Activated CD4-positive, alpha-beta memory T cell treated with anti-CD3 and anti-CD28 coated beads for 36 hours (primary cell): ENCODE results near the gene CD83. TPM values are rescaled to one million over a fixed set of nuclear protein-coding genes. Genes with fewer than 3 reads are reported as not detected.

Source experiments
- CTCF ChIA-PET: fragments of 350-600 bp; sonication (Branson Sonifier 250); formaldehyde crosslinking; loops from one replicate; lab custom pipeline; 2021; ENCODE audit warnings: antibody characterized with exemption, inconsistent platforms; lab: Charles Lee
- POLR2A ChIA-PET: fragments of 350-600 bp; sonication (Branson Sonifier 250); formaldehyde crosslinking; loops from one replicate; lab custom pipeline; 2021; ENCODE audit warnings: antibody characterized with exemption; lab: Charles Lee
- DNase-seq: peaks from one replicate; pipeline ENCODE4 v3.0.0-alpha.2; 2020
- H3K27ac Mint-ChIP-seq: one replicate; pipeline ENCODE4 v1.8.0; 2021; ENCODE audit warnings: mixed read lengths
- H3K27me3 Mint-ChIP-seq: one replicate; pipeline ENCODE4 v1.8.0; 2021; ENCODE audit warnings: mixed read lengths
- H3K36me3 Mint-ChIP-seq: one replicate; pipeline ENCODE4 v1.8.0; 2021; ENCODE audit warnings: mixed read lengths
- H3K4me1 Mint-ChIP-seq: one replicate; pipeline ENCODE4 v1.8.0; 2021; ENCODE audit warnings: low read depth, mixed read lengths
- H3K4me3 Mint-ChIP-seq: one replicate; pipeline ENCODE4 v1.8.0; 2021; ENCODE audit warnings: mild to moderate bottlenecking, mixed read lengths
- H3K9me3 Mint-ChIP-seq: one replicate; pipeline ENCODE4 v1.8.0; 2021; ENCODE audit warnings: mixed read lengths
- intact Hi-C: fragments of 100-400 bp; cut with micrococcal nuclease; formaldehyde crosslinking; loops from one replicate; pipeline ENCODE4 v1.15.1; 2023
- total RNA-seq, 2 experiments: library from RNA; stranded (reverse); gene quantifications; one replicate each; pipeline ENCODE4 v1.2.3, GENCODE V29; 2021

CD83 gene
- total RNA-seq, 2 experiments from 2014 or later: 21.8 to 23.0 TPM

DNA sequence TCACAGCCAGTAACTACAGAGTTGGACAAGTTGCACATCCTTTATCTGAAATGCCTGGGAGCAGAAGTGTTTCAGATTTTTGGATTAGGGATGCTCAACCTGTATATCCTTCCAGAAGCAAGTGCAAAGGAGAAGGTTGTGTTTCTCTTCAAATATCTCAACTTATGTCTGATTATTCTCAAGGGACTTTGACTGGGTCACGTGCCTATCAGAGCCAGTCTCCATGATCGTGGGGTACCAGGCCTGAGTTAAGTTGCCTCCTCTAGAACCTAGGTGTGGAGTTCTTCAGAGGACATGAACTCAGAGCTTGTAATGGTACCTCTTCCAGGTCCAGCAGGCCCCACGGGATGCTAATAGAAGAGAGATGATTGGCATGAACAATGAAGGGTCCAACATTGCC is 7.8 kb downstream of the CD83 start:
- ChIA-PET POLR2A (interaction anchor here (1.7 kb wide), 1 partner anchor 16 kb away, joined by 4 read pairs; no protein-coding TSS in a partner anchor), CTCF (interaction anchor here (0.6 to 2.3 kb wide), 4 partner anchors 20 to 309 kb away, joined by 3 to 8 read pairs (median 4); no protein-coding TSS in a partner anchor)
- no peak for DNase-seq
- Mint-ChIP-seq H3K4me1 (peaks cover 69% of the 10 kb centered on the region), H3K4me3 (no peak overlapping the region), H3K27me3 (no peaks in the 10 kb centered on the region), H3K36me3 (peaks cover 45% of the 10 kb centered on the region), H3K27ac (no peak overlapping the region), H3K9me3 (no peaks in the 10 kb centered on the region)
- intact Hi-C loops: loop anchor here (10.0 kb wide), 1 partner anchor 331 kb away; no protein-coding TSS in a partner anchor

- POLR2A ChIA-PET: interaction anchor here (1.7 kb wide), 1 partner anchor 17 kb away, joined by 4 read pairs; no protein-coding TSS in a partner anchor
- peaks cover 43% of the 10 kb centered on the region for H3K36me3 Mint-ChIP-seq
- DNase-seq: no peak
- peaks cover 61% of the 10 kb centered on the region for H3K4me1 Mint-ChIP-seq
- intact Hi-C loops: loop anchor here (10.0 kb wide), 1 partner anchor 331 kb away; no protein-coding TSS in a partner anchor
- H3K27me3 Mint-ChIP-seq: no peaks in the 10 kb centered on the region
- H3K4me3 Mint-ChIP-seq: no peak overlapping the region
- H3K9me3 Mint-ChIP-seq: no peaks in the 10 kb centered on the region
- no peak overlapping the region for H3K27ac Mint-ChIP-seq
- CTCF ChIA-PET: interaction anchor here (1.3 to 2.3 kb wide), 3 partner anchors 19 to 80 kb away, joined by 3 to 8 read pairs (median 6); no protein-coding TSS in a partner anchor
Measured at GRCh38 chr6:14126191-14126590, 8.6 kb downstream of the CD83 start.

GRCh38 chr6:14127611-14128010 is 10.0 kb downstream of the CD83 start:
- Mint-ChIP-seq H3K4me1 (peaks cover 46% of the 10 kb centered on the region), H3K36me3 (peaks cover 46% of the 10 kb centered on the region), H3K27me3 (no peaks in the 10 kb centered on the region), H3K27ac (no peak overlapping the region), H3K4me3 (no peak overlapping the region), H3K9me3 (no peaks in the 10 kb centered on the region)
- POLR2A ChIA-PET: no interaction called here
- intact Hi-C loops: loop anchor here (10.0 kb wide), 1 partner anchor 333 kb away; no protein-coding TSS in a partner anchor
- no peak for DNase-seq
- CTCF ChIA-PET: no interaction called here

DNA sequence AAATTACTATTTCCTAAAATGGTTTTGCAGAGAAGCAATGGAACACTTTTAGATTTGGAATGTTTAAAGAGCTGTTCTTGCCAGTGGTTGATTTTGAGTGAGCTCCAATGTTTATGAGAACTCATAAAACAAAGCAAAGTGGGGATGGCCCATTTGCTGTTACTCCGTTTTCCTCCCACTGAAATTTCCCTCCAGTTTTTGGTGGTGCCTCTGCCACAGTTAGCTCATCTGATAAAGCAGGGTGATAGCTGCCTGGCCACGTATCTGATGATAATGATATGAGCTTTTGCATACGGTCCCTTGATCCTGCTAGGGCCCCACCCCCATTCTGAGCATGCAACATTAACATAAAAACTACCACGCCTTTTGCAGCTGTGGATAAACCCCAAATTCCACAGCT is 10.4 kb downstream of the CD83 start:
- DNase-seq: no peak
- Mint-ChIP-seq H3K4me3 (no peak overlapping the region), H3K4me1 (peaks cover 44% of the 10 kb centered on the region), H3K9me3 (no peaks in the 10 kb centered on the region), H3K27ac (peak overlapping the region; percentile 33), H3K27me3 (no peaks in the 10 kb centered on the region), H3K36me3 (peaks cover 47% of the 10 kb centered on the region)
- CTCF ChIA-PET: interaction anchor here (1.8 kb wide), 1 partner anchor 61 kb away, joined by 7 read pairs; no protein-coding TSS in a partner anchor
- POLR2A ChIA-PET: no interaction called here
- intact Hi-C loops: loop anchor here (10.0 kb wide), 1 partner anchor 333 kb away; no protein-coding TSS in a partner anchor

- Mint-ChIP-seq H3K9me3 (no peaks in the 10 kb centered on the region), H3K27me3 (no peaks in the 10 kb centered on the region), H3K27ac (no peak overlapping the region), H3K36me3 (peaks cover 47% of the 10 kb centered on the region), H3K4me1 (peaks cover 40% of the 10 kb centered on the region), H3K4me3 (no peak overlapping the region)
- CTCF ChIA-PET: interaction anchor here (1.1 to 1.8 kb wide), 2 partner anchors 62 to 1114 kb away, joined by 3 to 7 read pairs; no protein-coding TSS in a partner anchor
- POLR2A ChIA-PET: no interaction called here
- no peak for DNase-seq
- intact Hi-C loops: loop anchor here (10.0 kb wide), 1 partner anchor 334 kb away; no protein-coding TSS in a partner anchor
Measured at GRCh38 chr6:14128746-14129145, 11.2 kb downstream of the CD83 start.

DNA sequence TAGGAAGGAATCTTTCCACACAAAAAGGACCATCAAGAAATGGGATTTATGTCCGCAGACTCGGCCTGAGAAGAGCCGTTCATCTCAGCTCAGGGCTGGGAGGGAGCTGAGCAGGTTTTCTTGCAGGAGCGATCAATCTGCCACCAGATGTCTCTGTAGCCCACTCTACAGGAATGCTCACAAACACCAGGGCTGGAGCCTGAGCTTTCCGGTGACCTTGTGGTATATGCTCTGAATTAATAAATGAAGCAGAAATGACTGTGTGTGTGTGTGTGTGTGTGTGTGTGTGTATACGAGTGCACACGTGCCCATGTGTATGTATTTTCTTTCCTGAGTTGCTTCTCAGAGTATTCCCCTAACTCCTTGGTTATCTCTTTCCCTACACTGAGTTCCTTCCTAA is 12.0 kb downstream of the CD83 start:
- Mint-ChIP-seq H3K4me1 (peaks cover 35% of the 10 kb centered on the region), H3K4me3 (no peak overlapping the region), H3K9me3 (no peaks in the 10 kb centered on the region), H3K27ac (no peak overlapping the region), H3K36me3 (peaks cover 53% of the 10 kb centered on the region), H3K27me3 (no peaks in the 10 kb centered on the region)
- CTCF ChIA-PET: interaction anchor here (1.1 to 1.8 kb wide), 3 partner anchors 14 to 1113 kb away, joined by 3 to 7 read pairs (median 5); no protein-coding TSS in a partner anchor
- POLR2A ChIA-PET: no interaction called here
- DNase-seq: peak; percentile 33
- intact Hi-C loops: loop anchor here (10.0 kb wide), 1 partner anchor 335 kb away; no protein-coding TSS in a partner anchor

DNA sequence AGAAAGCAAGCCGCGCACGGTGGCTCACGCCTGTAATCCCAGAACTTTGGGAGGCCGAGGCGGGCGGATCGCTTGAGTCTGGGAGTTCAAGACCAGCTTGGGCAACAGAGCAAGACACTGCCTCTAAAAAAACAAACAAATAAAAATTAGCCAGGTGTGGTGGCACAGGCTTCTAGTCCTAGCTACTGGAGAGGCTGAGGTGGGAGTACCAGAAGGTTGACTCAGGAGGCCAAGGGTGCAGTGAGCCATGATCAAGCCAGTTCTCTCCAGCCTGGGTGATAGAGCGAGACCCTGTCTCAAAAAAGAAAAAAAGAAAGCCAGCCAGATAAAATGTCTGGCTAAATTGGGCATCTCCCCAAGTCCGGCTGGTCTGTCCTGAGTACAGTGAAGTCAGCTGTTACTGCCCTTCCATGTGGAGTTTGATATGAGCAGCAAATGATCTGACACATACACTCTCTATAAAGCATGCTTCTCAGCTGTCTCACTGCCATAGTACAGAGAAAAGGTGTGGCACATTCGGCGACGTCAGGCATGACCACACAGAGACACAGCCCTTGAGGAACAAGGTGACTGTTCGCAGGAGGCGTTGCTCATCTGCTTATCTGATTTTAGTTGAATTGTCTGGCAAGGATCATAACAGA is 13.0 kb downstream of the CD83 start:
- peaks cover 29% of the 10 kb centered on the region for H3K4me1 Mint-ChIP-seq
- no peak for DNase-seq
- peaks cover 56% of the 10 kb centered on the region for H3K36me3 Mint-ChIP-seq
- no peak overlapping the region for H3K4me3 Mint-ChIP-seq
- intact Hi-C loops: no loop called here
- ChIA-PET CTCF (interaction anchor here (1.5 kb wide), 1 partner anchor 13 kb away, joined by 5 read pairs; no protein-coding TSS in a partner anchor), POLR2A (no interaction called here)
- no peak overlapping the region for H3K27ac Mint-ChIP-seq
- H3K9me3 Mint-ChIP-seq: no peaks in the 10 kb centered on the region
- H3K27me3 Mint-ChIP-seq: no peaks in the 10 kb centered on the region

DNA sequence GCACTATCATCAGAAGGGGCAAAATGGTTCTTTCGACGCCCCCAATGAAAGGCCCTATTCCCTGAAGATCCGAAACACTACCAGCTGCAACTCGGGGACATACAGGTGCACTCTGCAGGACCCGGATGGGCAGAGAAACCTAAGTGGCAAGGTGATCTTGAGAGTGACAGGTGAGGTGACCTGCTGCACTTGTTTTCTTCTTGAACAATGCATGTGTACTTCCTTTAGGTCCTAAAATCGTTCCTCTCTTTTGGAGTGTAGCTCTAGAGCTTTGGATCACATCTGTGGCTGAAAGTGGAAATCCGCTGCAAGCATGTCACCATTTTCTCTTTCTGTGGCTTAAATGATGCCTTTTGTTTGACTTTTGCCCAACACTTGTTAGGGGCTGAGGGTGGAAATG is 14.0 kb downstream of the CD83 start:
- peaks cover 62% of the 10 kb centered on the region for H3K36me3 Mint-ChIP-seq
- intact Hi-C loops: no loop called here

GRCh38 chr6:14132244-14132920 is 14.8 kb downstream of the CD83 start:
- peaks cover 18% of the 10 kb centered on the region for H3K4me1 Mint-ChIP-seq
- H3K9me3 Mint-ChIP-seq: no peaks in the 10 kb centered on the region
- peaks cover 62% of the 10 kb centered on the region for H3K36me3 Mint-ChIP-seq
- ChIA-PET POLR2A (no interaction called here), CTCF (no interaction called here)
- intact Hi-C loops: no loop called here
- H3K27ac Mint-ChIP-seq: no peak overlapping the region
- no peak overlapping the region for H3K4me3 Mint-ChIP-seq
- no peak for DNase-seq
- no peaks in the 10 kb centered on the region for H3K27me3 Mint-ChIP-seq

More for the DNA sequence above, 14.0 kb downstream of the CD83 start:
- Mint-ChIP-seq H3K27ac (no peak overlapping the region), H3K9me3 (no peaks in the 10 kb centered on the region), H3K4me3 (no peak overlapping the region), H3K27me3 (no peaks in the 10 kb centered on the region), H3K4me1 (peaks cover 18% of the 10 kb centered on the region)
- CTCF ChIA-PET: no interaction called here
- no peak for DNase-seq
- POLR2A ChIA-PET: no interaction called here

GRCh38 chr6:14132921-14133275 is 15.3 kb downstream of the CD83 start:
- H3K27me3 Mint-ChIP-seq: no peaks in the 10 kb centered on the region
- DNase-seq: no peak
- peaks cover 62% of the 10 kb centered on the region for H3K36me3 Mint-ChIP-seq
- intact Hi-C loops: no loop called here
- no peaks in the 10 kb centered on the region for H3K9me3 Mint-ChIP-seq
- ChIA-PET CTCF (no interaction called here), POLR2A (no interaction called here)
- no peak overlapping the region for H3K27ac Mint-ChIP-seq
- H3K4me3 Mint-ChIP-seq: no peak overlapping the region
- peaks cover 13% of the 10 kb centered on the region for H3K4me1 Mint-ChIP-seq

DNA sequence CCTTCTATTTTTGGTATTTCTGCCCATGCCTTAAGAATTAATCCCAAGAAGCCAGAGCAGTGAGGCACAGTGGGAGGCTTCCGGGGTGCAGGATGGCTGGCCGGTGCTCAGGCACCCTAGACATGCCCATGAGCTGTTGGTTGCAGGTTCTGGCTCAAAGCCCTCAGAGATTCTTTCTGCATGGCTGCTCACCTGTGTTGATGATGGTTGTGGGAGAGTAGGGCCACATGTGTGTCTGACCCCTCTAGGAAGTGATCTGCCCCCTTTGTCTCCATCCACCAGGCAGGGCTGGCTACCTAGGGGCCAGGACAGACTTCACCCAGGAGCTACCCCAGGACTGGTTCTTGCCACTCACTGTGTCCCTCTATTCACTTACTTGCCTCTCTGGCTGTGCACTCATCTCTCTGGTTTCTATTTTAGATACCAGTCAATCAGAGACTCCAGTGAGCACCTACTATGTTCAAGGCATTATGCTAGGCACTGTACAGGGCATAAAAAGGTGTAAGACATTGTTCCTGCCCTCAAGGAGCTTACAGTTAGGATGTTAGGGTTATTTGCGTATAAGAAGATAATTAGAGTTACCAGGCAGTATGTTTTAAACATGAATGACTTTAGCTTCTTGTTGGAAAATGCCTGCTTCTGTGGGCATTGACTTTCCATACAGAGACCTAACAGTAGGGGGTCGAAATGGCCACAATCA is 16.8 kb downstream of the CD83 start:
- intact Hi-C loops: no loop called here
- Mint-ChIP-seq H3K4me3 (no peak overlapping the region), H3K27me3 (no peaks in the 10 kb centered on the region), H3K27ac (no peak overlapping the region), H3K36me3 (peaks cover 58% of the 10 kb centered on the region), H3K4me1 (no peaks in the 10 kb centered on the region), H3K9me3 (no peaks in the 10 kb centered on the region)
- POLR2A ChIA-PET: no interaction called here
- DNase-seq: no peak
- CTCF ChIA-PET: interaction anchor here (0.7 to 1.7 kb wide), 3 partner anchors 10 to 68 kb away, joined by 4 to 8 read pairs (median 4); no protein-coding TSS in a partner anchor
